ENCODE data around the gene FGF12.

FGF12 gene

GRCh38 chr3:192675958-192676649 is 51.2 kb downstream of the FGF12 start:
- DNase-seq, result no peak

GRCh38 chr3:192655628-192656027 is 71.7 kb downstream of the FGF12 start:
- DNase-seq, result no peak

GRCh38 chr3:192655040-192655439 is 72.3 kb downstream of the FGF12 start:
- no peak for DNase-seq

- no peak for DNase-seq
Observed at GRCh38 chr3:192653862-192654261, 73.5 kb downstream of the FGF12 start.

- DNase-seq, result no peak
Observed at GRCh38 chr3:192652727-192653126, 74.6 kb downstream of the FGF12 start.

- no peak for DNase-seq
Observed at GRCh38 chr3:192651836-192652512, 75.4 kb downstream of the FGF12 start.

GRCh38 chr3:192645437-192645836 is 81.9 kb downstream of the FGF12 start:
- no peak for DNase-seq

GRCh38 chr3:192642651-192643050 is 84.7 kb downstream of the FGF12 start:
- no peak for DNase-seq

- no peak for DNase-seq
Observed at GRCh38 chr3:192641919-192642318, 85.4 kb downstream of the FGF12 start.

GRCh38 chr3:192639987-192640386 is 87.4 kb downstream of the FGF12 start:
- DNase-seq, result no peak

- no peak for DNase-seq
Observed at GRCh38 chr3:192637803-192638202, 89.5 kb downstream of the FGF12 start.

GRCh38 chr3:192636517-192637444 is 90.6 kb downstream of the FGF12 start:
- DNase-seq, result no peak

GRCh38 chr3:192629429-192629828 is 97.9 kb downstream of the FGF12 start:
- DNase-seq, result no peak

- DNase-seq, result no peak
Observed at GRCh38 chr3:192621909-192622308, 105.4 kb downstream of the FGF12 start.

GRCh38 chr3:192620275-192620674 is 107.1 kb downstream of the FGF12 start:
- no peak for DNase-seq

GRCh38 chr3:192611411-192611810 is 115.9 kb downstream of the FGF12 start:
- no peak for DNase-seq

GRCh38 chr3:192608726-192609600 is 118.4 kb downstream of the FGF12 start:
- DNase-seq, result no peak

- no peak for DNase-seq
Observed at GRCh38 chr3:192607798-192608197, 119.5 kb downstream of the FGF12 start.

- DNase-seq, result no peak
Observed at GRCh38 chr3:192597913-192598312, 129.4 kb downstream of the FGF12 start.

- DNase-seq, result no peak
Observed at GRCh38 chr3:192597506-192597905, 129.8 kb downstream of the FGF12 start.

- DNase-seq, result no peak
Observed at GRCh38 chr3:192578729-192579128, 148.6 kb downstream of the FGF12 start.

- DNase-seq, result no peak
Observed at GRCh38 chr3:192577811-192578210, 149.5 kb downstream of the FGF12 start.

GRCh38 chr3:192577271-192577670 is 150.1 kb downstream of the FGF12 start:
- DNase-seq, result no peak
